ENCODE measurements around the gene LMAN2L.

LMAN2L gene

GRCh38 chr2:96656540-96656939 is 83.3 kb downstream of the LMAN2L start:
- no peak overlapping the region for H3K4me3 ChIP-seq (ENCODE audit: low read depth, low read length)
- H3K27ac ChIP-seq, result no peak overlapping the region
- no peaks in the 10 kb centered on the region for H3K4me1 ChIP-seq
- H3K4me2 ChIP-seq (ENCODE audit: low read length), result no peak overlapping the region
- H3K9me3 ChIP-seq (ENCODE audit: control insufficient read depth, low read length), result no peaks in the 10 kb centered on the region
- no peaks in the 10 kb centered on the region for H3K79me2 ChIP-seq
- TF ChIP-seq CTCF (IDR thresholded peaks at IDR 0.05), result no peak
- no peak overlapping the region for H2AFZ ChIP-seq
- H3K27me3 ChIP-seq (ENCODE audit: control insufficient read depth, insufficient read depth, low read length), result no peaks in the 10 kb centered on the region
- H3K9ac ChIP-seq, result no peak overlapping the region
- no peaks in the 10 kb centered on the region for H3K36me3 ChIP-seq (ENCODE audit: control insufficient read depth, insufficient read depth, low read length)

All from parathyroid adenoma (tissue), 2 donors.